Stimulated activated CD4-positive, alpha-beta T cell treated with anti-CD3 and anti-CD28 coated beads, Interleukin-2, amount 100 ng/mL, for 48 hours (primary cell): ENCODE results near the gene EARS2.
A peak's percentile ranks its signal among the peaks of the same experiment; 100 is the strongest.
"Not testable (repeated sequence)": the region's sequence is repeated elsewhere in the genome, so short reads cannot be mapped to it uniquely, and the experiment has no call there.

Experiments
- DNase-seq, 2 donors: peaks; one replicate each; pipeline ENCODE4 v3.0.0-alpha.2; 2020

Gene EARS2

GRCh38 chr16:23556881-23557778 lies at the start of gene EARS2, which contains the start of gene UBFD1:
Gene EARS2, minus strand, starts transcription at chr16:23557350. Its CDS starts 7 bp downstream, at chr16:23557343.
Gene UBFD1, plus strand, starts transcription at chr16:23557727. Its CDS starts 16 bp downstream, at chr16:23557743.
- DNase-seq: peak; percentile 97 to 98

- DNase-seq: no peak
Observed at GRCh38 chr16:23597003-23597756, 40.0 kb upstream of the EARS2 start.

GRCh38 chr16:23595951-23596720 lies 39.0 kb upstream of the EARS2 start, which contains the start of gene NDUFAB1:
Gene NDUFAB1, minus strand, starts transcription at chr16:23596316. Its CDS starts 26 bp downstream, at chr16:23596290.
- DNase-seq: peak; percentile 94 to 96

- DNase-seq: no peak
Observed at GRCh38 chr16:23595246-23595950, 38.2 kb upstream of the EARS2 start.

GRCh38 chr16:23594186-23594585 lies 37.0 kb upstream of the EARS2 start:
- no peak for DNase-seq

GRCh38 chr16:23590181-23590580 lies 33.0 kb upstream of the EARS2 start:
- DNase-seq: no peak

- no peak for DNase-seq
Observed at GRCh38 chr16:23587726-23588125, 30.6 kb upstream of the EARS2 start.

- no peak for DNase-seq
Observed at GRCh38 chr16:23584186-23585076, 27.3 kb upstream of the EARS2 start.

GRCh38 chr16:23583271-23583670 lies 26.1 kb upstream of the EARS2 start:
- not testable (repeated sequence) for DNase-seq

GRCh38 chr16:23581764-23582163 lies 24.6 kb upstream of the EARS2 start:
- DNase-seq: no peak

GRCh38 chr16:23580391-23580790 lies 23.2 kb upstream of the EARS2 start:
- DNase-seq: no peak

GRCh38 chr16:23579371-23579770 lies 22.2 kb upstream of the EARS2 start:
- no peak for DNase-seq

- DNase-seq: no peak
Observed at GRCh38 chr16:23578101-23578830, 21.1 kb upstream of the EARS2 start.

GRCh38 chr16:23577493-23577892 lies 20.3 kb upstream of the EARS2 start:
- DNase-seq: no peak

- DNase-seq: no peak
Observed at GRCh38 chr16:23575834-23576233, 18.7 kb upstream of the EARS2 start.

- DNase-seq: no peak
Observed at GRCh38 chr16:23573817-23574216, 16.7 kb upstream of the EARS2 start.

GRCh38 chr16:23572394-23572793 lies 15.2 kb upstream of the EARS2 start:
- DNase-seq: no peak

GRCh38 chr16:23571895-23572294 lies 14.7 kb upstream of the EARS2 start:
- no peak for DNase-seq

GRCh38 chr16:23570992-23571632 lies 14.0 kb upstream of the EARS2 start:
- no peak for DNase-seq

- no peak for DNase-seq
Observed at GRCh38 chr16:23567602-23568001, 10.5 kb upstream of the EARS2 start.
